ENCODE measurements around the gene MAPK1. TPM values are rescaled to one million over a fixed set of nuclear protein-coding genes. Genes with fewer than 3 reads are reported as not detected.

The MAPK1 gene
- total RNA-seq, 3 donors from 2014 or later: 126 to 131 (median 127) TPM

DNA sequence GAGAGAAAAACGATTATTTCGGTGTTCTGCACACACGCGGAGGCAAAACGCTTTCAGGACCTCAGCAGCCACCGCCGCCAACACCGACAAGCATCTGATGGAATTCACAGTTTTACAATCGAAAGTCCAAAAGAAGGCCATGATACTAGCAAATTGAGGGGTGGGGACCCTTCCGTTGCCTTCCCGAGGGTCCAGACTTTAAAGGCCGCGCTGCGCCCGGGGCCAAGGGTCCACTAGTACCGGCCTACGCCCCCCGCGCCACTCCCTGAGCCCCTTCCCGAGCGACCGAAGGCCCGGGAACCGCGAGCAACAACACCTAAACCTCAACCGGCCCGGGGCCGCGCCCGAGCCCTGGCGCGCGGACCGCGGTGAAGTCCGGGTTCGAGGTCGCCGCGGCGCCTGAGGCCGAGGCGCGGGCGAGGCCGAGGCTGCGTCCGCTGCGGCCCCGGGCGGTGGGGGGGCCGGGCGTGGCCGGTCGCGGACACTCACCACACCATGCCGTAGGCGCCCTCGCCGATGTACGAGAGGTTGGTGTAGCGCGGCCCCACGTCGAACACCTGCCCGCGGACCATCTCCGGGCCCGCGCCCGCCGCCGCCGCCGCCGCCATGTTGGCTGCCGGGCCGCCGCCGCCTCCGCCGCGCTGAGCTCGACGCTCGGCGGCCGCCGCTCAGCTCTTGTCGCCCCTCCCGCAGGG lies 465 bp downstream of the MAPK1 start:
- TF ChIP-seq, protein P1, sequence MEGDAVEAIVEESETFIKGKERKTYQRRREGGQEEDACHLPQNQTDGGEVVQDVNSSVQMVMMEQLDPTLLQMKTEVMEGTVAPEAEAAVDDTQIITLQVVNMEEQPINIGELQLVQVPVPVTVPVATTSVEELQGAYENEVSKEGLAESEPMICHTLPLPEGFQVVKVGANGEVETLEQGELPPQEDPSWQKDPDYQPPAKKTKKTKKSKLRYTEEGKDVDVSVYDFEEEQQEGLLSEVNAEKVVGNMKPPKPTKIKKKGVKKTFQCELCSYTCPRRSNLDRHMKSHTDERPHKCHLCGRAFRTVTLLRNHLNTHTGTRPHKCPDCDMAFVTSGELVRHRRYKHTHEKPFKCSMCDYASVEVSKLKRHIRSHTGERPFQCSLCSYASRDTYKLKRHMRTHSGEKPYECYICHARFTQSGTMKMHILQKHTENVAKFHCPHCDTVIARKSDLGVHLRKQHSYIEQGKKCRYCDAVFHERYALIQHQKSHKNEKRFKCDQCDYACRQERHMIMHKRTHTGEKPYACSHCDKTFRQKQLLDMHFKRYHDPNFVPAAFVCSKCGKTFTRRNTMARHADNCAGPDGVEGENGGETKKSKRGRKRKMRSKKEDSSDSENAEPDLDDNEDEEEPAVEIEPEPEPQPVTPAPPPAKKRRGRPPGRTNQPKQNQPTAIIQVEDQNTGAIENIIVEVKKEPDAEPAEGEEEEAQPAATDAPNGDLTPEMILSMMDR (IDR thresholded peaks at IDR 0.05): no peak
- ATAC-seq: peak; percentile 35
- no peaks in the 10 kb centered on the region for H3K9me3 ChIP-seq
- intact Hi-C loops (cut with DNase I, micrococcal nuclease): no loop called here
- peak; percentile 34 to 71 (median 65) for DNase-seq
- H3K36me3 ChIP-seq (ENCODE audit: low read depth): no peaks in the 10 kb centered on the region
- H3K4me3 ChIP-seq: peak overlapping the region; percentile 85
- H3K4me1 ChIP-seq (ENCODE audit: low read depth): peaks cover 22% of the 10 kb centered on the region

DNA sequence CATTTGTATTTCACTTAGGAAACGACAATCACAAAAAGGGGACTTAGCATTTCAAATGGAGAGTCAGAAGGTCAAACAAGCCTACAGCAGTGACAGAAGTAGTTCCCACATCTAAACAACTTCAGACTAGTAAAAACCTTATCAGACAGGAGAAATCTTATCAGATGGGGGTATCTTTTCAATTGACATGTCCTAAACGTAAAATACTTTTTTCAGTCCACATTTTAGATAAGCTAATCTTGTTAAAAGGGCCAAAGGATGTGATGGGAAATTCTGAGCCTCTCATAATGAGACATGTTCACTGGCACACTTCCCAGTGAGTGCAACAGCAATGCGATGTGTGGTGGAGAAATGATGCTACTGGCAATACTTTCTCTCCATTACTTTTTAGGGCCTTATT lies 2.4 kb downstream of the MAPK1 start:
- no peaks in the 10 kb centered on the region for H3K36me3 ChIP-seq (ENCODE audit: low read depth)
- intact Hi-C loops (cut with DNase I, micrococcal nuclease): no loop called here
- peak in 1 of 3 donors; percentile 34 for DNase-seq
- H3K4me1 ChIP-seq (ENCODE audit: low read depth): peaks cover 35% of the 10 kb centered on the region
- no peak overlapping the region for H3K4me3 ChIP-seq
- ATAC-seq: no peak
- no peaks in the 10 kb centered on the region for H3K9me3 ChIP-seq
- TF ChIP-seq, protein P1 (IDR thresholded peaks at IDR 0.05): no peak

DNA sequence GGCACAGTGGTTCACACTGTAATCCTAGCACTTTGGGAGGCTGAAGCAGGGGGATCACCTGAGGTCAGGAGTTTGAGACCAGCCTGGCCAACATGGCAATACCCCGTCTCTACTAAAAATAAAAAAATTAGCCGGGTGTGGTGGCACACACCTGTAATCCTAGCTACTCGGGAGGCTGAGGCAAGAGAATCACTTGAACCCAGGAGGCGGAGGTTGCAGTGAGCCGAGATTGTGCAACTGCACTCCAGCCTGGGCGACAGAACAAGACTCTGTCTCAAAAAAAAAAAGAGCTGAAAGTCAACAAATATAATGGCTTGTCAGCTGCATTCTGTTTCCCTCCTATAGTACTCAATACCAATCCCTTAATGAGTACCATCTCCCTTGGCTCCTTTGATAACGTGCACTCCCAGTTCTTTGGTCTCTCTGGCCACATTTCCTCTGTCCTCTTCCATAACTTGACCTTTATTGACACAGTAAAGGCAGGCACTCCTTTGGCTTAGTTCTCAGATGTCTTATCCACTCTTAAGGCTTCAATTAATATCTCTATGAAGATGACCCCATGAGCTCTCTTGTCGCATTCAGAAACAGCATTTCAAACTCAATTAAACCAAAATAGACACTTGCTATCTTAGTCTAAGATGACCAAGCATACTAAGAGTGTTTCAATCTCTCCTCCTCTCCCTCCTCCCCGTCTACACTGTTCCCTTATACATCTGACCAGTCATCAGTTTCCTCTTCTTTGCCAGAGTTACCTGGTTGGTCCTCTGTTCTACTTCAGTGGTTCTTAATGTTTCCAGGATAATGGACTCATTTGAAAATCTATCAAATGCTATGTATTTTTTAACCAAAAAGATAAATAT lies 4.8 kb downstream of the MAPK1 start:
- Histone ChIP-seq H3K4me3 (no peak overlapping the region), H3K9me3 (no peaks in the 10 kb centered on the region), H3K4me1 (ENCODE audit: low read depth) (peaks cover 43% of the 10 kb centered on the region), H3K36me3 (ENCODE audit: low read depth) (no peaks in the 10 kb centered on the region)
- ATAC-seq: no peak
- no peak for DNase-seq
- intact Hi-C loops (cut with DNase I, micrococcal nuclease): no loop called here
- TF ChIP-seq, protein P1 (IDR thresholded peaks at IDR 0.05): no peak

DNA sequence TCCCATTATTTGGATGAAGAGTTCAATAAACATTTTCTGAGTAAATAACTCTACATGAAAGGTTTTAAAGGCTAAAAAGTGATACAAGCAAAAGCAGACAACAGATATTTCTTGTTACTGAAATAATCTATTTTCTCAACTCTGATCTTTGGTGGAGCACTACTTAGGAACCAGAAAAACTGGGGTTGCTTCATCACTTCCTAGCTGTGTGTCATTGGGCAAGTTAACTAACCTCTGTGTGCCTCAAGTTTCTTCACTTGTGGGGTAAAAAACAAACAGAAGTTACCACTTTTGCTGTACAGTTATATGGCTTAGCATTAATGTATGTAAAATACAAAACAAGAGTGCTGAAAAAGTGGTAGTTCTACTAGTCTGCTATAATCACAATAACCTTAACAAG lies 5.6 kb downstream of the MAPK1 start:
- DNase-seq (no peak), ATAC-seq (no peak)
- Histone ChIP-seq H3K36me3 (ENCODE audit: low read depth) (no peaks in the 10 kb centered on the region), H3K4me1 (ENCODE audit: low read depth) (peaks cover 46% of the 10 kb centered on the region), H3K4me3 (no peak overlapping the region), H3K9me3 (no peaks in the 10 kb centered on the region)
- intact Hi-C loops (cut with DNase I, micrococcal nuclease): no loop called here
- TF ChIP-seq, protein P1 (IDR thresholded peaks at IDR 0.05): no peak

DNA sequence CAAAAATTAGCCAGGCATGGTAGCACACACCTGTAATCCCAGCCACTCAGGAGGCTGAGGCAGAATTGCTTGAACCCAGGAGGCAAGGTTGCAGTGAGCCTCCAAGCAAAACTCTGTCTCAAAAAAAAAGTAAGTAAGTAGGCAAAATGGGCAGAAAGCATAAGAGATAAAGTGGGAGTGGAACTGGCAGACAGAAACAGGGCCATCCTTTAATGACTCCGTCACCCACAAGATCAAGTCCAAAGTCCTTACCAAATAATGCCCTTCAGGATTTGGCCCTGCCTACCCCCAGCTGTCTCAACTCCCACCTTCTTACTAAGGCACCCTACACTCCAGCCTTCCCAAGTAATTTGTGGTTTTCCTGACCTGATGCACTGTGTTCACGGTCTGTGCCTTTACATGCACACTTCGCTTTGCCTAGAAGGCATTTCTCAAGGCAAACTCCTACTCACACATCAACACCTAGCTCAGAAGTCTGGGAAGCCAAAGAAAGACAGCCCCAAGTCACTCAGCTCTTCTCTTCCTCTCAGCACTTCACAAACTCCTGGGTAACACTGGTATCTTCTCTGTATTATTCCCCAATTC lies 6.1 kb downstream of the MAPK1 start:
- DNase-seq (no peak), ATAC-seq (no peak)
- H3K9me3 ChIP-seq: no peaks in the 10 kb centered on the region
- intact Hi-C loops (cut with DNase I, micrococcal nuclease): no loop called here
- TF ChIP-seq, protein P1 (IDR thresholded peaks at IDR 0.05): no peak
- no peak overlapping the region for H3K4me3 ChIP-seq
- no peaks in the 10 kb centered on the region for H3K36me3 ChIP-seq (ENCODE audit: low read depth)
- peaks cover 46% of the 10 kb centered on the region for H3K4me1 ChIP-seq (ENCODE audit: low read depth)
